Hematopoietic multipotent progenitor cell treated with erythropoietin and hydrocortisone succinate and interleukin-3 and kit ligand, for 8 days (in vitro differentiated cells): ENCODE data around the gene ACVRL1.
A peak's percentile ranks its signal among the peaks of the same experiment; 100 is the strongest.

Experiments used
- DNase-seq: peaks from one replicate; pipeline ENCODE4 v3.0.0-alpha.2; 2015

Gene ACVRL1

GRCh38 chr12:51900323-51900889 lies 6.9 kb upstream of the ACVRL1 start:
- DNase-seq = no peak

DNA sequence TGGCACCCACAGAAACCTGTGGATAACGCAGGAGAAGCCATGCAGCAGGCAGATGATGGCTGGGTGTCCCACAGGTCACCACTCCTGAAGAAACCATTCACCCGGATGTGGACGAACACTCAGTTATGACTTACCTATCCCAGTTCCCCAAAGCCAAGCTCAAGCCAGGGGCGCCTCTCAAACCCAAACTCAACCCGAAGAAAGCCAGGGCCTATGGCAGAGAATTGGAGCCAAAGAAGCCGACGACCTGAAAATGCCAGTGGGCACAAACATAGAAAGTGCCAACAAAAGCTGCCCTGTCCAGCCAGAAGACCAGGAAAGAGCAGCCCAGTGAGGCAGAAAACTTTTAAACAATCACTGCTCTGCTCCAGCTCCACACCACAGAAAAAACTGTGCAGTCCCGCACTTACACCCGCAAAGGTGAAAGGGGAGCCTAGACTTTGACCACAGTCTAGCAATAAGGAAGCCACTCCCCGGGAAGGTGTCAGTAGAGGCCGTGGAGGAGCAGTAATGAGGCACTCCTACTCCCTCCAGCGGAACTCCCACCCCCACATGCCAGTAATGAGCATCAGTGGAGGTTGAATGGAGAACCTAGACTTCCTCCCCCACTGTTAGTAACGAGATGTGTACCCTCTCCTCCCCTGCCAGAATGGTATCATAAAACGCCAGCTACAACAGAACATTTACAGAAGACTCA lies 6.0 kb upstream of the ACVRL1 start:
- DNase-seq = no peak

DNA sequence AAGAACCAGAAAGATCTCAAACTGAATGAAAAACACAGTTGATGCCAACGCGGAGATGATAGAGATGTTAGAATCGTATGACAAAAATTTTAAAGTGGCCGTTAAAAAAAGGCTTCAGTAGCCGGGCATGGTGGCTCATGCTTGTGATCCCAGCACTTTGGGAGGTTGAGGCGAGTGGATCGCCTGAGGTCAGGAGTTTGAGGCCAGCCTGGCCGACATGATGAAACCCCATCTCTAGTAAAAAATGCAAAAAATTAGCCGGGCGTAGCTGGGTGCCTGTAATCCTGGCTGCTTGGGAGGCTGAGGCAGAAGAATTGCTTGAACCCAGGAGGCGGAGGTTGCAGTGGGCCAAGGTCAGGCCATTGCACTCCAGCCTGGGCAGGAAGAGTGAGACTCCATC lies 5.4 kb upstream of the ACVRL1 start:
- no peak for DNase-seq

DNA sequence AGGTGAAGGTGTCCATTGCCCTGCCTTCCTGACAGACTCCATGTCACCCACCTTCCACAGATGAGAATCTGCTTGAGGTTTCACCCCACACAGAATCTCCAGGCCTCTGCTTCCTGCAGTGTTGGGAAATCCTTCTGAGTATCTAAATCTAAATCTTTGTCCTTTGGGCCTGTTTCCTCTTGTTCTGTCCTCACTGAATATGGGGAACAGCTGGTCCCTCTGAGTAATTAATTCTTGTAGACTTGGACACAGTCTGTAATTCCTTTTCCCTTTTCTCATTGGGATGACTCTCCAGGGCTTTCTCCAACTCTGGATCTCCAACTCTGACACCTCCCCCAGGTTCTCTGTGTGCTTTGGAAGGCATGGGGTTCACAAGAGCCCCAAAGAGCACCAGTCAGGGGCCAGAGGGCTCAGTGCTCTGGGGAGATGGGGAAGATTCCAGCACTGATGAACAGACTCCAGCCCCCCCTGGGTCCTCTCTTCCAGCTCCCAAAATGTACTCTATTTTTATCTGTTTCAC lies 2.3 kb upstream of the ACVRL1 start:
- DNase-seq = no peak

DNA sequence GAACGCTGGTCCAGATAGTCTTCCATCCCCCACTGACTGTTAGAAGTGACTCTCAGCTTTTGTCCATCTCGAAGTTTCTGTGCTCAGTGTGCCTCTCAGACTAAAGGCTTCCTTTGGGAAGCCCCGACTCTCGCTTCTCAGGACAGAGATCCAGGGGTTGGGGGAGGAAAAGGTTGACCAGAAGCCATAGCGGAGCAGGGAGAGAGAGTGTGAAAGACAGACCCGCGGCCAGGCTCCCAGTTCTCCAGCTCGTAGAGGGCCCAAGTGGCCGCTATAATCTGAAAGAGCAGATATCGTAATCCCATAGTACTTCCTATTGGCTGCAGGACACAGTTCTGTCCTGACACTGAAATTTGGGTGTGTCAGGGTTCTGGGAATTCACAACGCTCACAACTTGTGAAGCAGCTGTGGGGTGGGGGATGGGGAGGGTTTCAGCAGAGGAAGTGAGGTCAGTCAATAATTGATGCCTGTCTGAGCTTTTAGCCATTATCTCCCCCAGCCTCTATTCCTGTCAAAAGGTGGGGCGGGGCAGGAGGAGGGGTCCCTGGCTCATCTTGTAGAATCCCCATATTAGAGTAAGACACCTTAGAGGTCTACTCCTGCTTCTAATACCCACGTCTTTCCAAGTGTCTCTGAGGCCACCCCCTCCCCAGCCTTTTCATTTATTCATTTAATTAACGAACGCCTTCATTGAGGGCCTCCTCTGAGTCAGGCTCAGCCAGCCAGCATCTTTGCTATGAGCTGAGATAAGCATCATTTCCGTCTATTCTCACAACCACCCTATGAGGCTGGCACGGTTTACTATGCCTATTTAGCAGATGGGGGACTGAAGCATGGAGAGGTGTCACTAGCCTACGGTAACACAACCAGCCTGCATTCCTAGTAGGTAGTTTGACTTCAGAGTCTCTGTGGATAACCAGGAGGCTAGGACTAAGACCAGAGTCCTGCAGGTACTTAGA lies 1.6 kb upstream of the ACVRL1 start:
- peak; percentile 82 for DNase-seq

DNA sequence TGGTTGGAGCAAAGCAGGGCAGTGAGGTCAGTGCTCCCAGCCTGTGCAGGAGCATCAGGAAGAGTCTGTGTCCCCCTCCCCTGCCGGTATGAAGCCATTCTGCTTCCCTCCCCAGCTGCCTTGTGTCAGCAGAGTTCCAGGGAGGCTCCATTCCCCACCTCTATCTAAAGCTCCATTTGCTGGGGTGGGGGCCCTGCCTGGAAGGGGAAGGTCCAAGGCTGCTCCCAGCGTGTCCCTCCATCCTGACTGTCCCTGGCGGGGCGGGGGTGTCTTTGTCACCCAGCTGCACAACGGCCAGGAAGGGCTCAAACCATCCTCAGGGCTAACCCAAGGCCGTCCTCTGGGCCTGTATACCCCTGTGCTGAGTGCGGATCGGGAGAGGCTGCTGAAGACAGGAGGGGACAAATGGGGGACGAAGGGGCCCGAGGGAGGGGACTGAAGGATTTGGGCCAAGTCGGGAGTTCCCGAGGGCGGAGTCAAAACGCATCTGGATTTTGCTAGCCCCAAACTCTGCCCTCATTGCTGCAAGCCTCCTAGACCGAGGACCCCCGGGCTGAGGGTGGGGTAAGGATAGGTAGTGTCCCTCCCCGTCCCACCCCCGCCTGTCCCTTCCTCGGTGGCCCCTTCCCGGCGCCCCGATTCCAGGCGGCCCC lies 748 bp upstream of the ACVRL1 start:
- DNase-seq = no peak

DNA sequence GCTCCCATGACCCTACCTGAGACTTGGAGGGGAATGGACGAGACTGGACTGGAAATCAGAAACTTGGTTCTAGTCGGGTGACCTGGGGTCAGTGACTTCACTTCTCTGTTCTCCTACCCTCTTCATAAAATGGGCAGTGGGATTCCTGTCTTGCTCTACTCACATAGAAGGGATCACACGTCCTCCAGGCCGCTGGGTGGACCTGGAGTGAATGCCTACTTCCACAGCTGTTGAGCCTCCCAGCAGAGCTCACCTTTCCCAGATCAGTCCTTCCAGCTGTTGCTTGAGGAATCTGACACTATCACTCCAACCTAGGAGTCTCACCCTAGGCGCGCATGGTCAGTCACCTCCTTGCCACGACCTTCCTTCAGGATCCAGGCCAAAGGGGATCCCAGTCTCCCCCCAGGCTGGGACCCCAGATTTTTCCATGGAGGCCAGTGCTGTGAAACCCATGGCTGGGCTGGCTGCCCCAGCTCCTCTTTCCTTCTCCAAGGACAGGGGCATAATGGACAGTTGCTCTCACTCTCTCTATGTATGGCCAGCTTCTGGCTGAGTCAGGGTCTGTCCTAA lies 637 bp downstream of the ACVRL1 start:
- no peak for DNase-seq

GRCh38 chr12:51908876-51909592 lies 1.7 kb downstream of the ACVRL1 start:
- DNase-seq = peak; percentile 63

GRCh38 chr12:51910168-51910567 lies 2.9 kb downstream of the ACVRL1 start:
- no peak for DNase-seq

DNA sequence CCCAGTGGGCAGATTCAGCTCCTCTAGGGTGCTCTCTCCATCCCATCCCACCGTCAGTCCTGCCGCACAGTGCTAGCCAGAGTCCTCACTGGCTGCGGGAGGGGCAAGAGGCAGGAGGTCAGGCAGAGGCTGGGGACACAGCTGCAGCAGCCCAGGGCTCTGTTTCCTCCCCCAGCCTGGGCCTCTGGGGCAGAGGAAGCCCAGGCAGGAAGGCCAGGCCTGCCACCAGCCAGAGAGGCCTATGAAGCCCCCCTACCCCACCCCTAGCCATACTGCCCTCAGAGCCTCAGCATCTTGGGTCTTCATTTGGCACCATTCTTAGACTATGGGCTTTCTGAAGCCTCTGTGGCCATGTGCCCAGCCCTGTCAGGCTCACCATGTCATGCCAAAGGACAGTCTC lies 3.4 kb downstream of the ACVRL1 start:
- DNase-seq = no peak

DNA sequence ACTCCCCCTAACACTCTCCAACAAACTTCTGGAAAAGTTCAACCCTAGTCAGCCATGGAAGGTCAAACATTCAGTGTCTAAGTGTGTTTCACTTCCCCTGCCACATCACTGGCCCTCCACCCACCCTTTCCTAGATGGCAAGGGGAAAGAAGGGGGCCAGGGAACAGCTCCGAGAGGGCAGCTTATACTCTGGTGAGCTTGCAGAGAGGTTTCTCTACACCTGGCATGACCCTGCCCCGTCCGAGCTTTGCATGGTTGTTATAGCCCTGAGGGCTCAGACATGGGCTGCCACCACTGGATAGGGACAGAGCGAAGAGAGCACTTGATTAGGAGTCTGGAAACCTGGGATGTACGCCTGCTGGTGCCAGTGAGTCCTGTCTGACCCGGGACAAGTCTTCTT lies 4.0 kb downstream of the ACVRL1 start:
- DNase-seq = no peak

GRCh38 chr12:51911788-51912711 lies 4.7 kb downstream of the ACVRL1 start:
- no peak for DNase-seq

GRCh38 chr12:51913071-51914033 lies 6.0 kb downstream of the ACVRL1 start:
- no peak for DNase-seq

DNA sequence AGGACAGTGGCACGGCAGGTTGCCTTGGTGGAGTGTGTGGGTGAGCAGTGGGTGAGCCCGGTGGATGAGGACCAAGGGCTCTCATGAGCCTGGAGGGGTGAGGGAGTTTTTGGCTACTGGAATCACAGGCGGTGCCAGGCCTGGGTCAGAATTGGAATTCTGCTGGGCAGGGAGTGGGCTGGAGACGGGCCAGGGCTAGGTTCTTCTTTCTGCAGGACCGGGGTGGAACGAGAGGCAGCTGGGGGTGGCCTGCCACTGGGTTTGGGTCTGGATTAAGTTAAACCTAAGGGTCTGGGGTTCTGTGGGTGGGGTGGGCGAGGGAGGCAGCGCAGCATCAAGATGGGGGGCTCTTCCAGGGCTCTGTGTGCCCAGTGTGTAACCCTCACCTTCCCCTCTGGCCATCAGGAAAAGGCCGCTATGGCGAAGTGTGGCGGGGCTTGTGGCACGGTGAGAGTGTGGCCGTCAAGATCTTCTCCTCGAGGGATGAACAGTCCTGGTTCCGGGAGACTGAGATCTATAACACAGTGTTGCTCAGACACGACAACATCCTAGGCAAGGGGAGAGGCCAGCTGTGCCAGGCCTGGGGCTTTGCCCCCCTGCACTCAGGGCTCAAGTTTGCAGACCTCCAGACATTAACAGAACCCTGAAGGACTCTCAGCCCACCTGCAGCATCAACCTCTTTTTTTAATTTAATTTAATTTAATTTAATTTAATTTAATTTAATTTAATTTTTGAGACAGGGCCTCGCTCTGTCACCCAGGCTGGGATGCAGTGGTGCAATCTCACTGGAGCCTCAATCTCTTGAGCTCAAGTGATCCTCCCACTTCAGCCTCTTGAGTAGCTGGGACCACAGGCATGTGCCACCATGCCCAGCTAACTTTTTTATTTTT lies 7.0 kb downstream of the ACVRL1 start:
- no peak for DNase-seq

DNA sequence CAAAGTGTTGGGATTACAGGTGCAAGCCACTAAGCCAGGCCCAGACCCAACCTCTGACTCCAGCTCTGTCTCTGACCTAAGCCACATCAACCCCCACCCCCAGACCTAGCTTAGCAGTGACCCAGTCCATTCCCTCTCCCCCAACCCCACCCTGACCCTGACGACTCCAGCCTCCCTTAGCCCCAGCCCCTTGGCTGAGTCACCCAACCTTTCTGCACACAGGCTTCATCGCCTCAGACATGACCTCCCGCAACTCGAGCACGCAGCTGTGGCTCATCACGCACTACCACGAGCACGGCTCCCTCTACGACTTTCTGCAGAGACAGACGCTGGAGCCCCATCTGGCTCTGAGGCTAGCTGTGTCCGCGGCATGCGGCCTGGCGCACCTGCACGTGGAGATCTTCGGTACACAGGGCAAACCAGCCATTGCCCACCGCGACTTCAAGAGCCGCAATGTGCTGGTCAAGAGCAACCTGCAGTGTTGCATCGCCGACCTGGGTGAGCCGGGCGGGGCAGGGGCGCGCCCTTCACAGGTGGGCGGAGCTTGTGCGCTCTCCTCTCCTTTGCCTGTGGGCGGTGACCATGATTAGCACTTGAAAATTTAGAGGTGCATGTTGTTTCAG lies 7.8 kb downstream of the ACVRL1 start:
- DNase-seq = no peak

GRCh38 chr12:51915951-51916350 lies 8.6 kb downstream of the ACVRL1 start:
- no peak for DNase-seq

DNA sequence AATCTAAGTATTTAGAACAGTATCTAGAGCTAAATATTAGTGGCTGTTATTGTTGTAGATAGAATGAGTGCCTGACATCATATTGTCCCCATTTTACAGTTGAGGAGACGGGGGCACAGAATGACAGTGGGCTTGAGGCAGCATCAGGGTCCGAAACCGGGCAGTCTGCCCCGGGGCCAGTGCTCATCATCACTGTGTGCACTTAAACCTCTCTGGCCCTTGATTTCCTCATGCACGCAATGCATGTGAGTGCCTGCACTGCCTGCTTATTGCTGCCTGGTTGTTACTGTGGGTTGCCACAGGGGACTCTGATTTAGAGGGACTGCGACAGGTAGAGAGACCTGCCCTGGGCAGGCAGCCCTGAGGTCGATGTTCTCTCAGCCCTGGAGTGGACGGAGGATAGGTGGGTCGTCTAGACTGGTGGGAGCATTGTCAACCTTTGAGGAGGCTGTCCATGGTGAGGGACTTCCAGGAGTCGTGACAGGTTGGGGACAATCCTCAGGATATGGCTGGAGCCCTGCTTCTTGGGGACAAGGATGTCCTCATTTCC lies 9.8 kb downstream of the ACVRL1 start:
- DNase-seq = no peak
